ENCODE measurements around the gene CAPN1.
"Not testable (repeated sequence)": the region's sequence is repeated elsewhere in the genome, so short reads cannot be mapped to it uniquely, and the experiment has no call there.

CAPN1 gene

DNA sequence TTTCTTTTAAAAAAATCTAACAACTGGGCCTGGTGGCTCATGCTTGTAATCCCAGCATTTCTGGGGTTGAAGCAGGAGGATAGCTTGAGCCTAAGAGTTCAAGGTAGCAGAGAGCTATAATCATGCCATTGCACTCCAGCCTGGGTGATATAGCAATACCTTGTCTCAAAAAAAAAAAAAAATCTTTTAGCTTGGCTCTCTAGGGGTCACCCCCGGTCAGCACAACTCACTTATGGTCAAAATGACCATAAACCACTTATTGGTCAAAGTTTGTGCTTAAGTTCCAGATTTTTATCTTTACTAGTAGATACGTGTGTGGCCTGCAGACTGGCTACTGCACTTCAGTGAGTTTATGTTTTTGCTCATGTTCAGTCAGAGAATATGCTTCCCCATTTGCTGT lies 18.0 kb upstream of the CAPN1 start:
- no peak for DNase-seq

DNA sequence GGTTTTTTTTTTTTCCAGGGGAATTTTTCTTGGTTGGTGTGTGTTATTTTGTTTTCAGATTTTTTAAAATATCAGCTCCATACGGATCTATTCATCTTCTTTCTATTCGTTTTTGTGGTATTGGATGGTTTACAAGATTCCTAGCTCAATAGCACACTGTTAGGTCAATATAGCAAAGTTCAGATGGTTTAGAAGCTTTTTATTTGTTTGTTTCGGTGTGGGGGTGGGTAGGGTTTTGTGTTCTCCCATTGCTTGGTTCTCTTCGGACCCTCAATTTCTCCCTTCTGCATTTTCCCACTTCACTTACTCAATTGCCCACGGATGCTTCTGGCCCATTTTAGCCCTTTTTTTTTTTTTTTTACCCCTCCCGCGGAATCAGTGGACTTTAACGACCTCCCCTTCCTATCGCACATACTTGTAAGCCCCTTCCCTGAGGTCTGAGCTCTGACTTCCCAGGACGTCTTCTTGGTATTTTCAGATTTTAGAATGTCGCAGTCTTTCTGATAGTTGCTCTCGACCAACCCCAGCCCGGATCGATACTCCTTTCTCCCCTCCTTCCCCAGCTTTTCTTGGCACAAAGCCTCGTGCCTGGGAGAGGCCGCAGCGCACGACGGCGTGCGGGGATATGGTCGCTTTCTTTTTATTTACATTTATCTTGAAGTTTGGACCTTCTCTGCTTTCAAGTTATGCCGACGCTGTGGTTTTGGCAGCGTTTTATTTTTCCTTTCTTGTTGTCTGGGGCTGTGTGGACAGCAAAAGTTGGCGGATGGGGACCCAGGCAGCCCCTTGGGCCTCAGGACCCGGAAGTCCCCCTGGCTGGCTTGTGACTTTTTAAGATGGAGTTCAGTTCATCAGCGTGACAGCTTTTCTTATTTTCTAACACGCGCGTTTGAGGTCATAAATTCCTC lies 16.1 kb upstream of the CAPN1 start:
- no peak for DNase-seq

DNA sequence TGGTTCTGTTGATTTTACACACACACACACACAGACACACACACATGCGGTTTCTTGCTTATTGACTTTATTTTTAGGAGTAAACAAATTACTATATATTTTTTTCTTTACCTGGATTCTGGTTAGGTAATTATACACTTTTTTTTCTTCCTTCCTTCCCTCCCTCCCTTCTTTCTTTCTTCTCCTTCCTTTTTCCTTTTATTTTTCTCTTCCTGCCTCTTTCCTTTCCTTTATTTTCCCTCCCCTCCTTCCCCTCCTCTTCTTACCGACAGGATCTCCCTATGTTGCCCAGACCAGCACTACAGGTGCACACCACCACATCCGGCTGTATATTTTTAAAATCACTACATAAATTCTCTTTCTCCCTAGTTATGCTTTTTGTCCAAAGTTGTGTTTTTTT lies 14.8 kb upstream of the CAPN1 start:
- no peak for DNase-seq

DNA sequence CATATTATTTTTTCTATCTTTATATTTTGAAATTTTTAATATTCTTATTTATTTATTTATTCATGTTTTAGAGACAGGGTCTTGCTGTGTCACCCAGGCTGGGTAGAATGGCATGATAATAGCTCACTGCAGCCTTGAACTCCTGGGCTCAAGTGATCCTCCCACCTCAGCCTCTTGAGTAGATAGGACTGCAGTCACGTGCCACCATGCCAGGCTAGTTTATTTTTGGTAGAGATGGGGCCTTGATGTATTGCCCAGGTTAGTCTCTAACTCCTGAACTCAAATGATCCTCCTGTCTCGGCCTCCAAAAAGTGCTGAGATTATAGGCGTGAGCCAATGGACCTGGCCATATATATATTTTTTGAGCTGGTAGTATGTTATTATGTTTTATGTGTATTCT lies 14.1 kb upstream of the CAPN1 start:
- DNase-seq = no peak

DNA sequence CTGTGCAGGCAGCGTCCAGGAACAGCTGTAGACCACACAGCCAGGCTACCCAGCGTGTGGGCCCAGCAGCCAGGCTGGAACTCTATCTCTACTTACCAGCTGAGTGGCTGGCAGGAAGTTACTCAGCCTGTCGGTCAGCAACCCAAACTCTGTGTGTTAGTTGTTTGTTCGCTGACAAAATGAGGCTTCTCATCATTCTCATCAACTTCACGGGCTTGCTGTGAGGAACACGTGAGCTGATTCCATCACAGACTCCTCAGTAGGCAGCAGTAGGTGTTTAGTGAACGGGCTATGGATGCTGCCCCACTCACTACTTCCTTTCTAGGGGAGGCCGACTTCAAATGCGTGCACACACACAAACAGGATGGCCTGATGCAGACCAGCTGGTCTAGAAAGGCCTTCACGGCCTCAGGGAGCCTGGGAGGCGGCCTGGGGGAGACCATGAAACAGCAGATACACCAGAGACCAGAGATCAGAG lies 12.5 kb upstream of the CAPN1 start:
- no peak for DNase-seq

DNA sequence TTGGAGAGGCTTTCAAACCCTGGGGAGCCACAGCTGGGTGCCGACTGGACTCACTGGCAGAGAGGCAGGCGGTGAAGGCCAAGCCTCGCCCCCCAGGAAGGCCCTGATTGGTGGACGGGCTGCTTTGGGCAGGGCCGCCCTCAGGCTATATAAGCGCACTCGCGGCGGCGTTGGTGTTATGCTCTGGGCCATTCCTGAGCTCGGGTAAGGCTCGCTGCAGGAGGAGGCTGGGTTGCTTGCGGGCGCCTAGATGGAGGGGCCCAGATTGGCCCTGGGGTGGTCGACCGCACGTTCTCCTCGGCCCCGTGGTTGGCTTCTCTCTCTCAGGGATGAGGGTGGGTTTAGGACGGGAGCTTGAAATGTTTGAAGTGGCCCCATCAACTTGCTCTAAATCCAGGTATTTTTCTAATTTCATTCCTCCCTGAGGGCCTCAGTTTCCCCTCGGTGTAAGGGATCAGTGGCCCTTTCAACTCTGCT lies 11.6 kb upstream of the CAPN1 start, which contains the start of gene SPDYC:
TSS of gene SPDYC (plus strand) at position 176 of the 477 bp plus-strand sequence. CDS start 1,125 bp downstream, outside the sequence.
- DNase-seq = no peak

DNA sequence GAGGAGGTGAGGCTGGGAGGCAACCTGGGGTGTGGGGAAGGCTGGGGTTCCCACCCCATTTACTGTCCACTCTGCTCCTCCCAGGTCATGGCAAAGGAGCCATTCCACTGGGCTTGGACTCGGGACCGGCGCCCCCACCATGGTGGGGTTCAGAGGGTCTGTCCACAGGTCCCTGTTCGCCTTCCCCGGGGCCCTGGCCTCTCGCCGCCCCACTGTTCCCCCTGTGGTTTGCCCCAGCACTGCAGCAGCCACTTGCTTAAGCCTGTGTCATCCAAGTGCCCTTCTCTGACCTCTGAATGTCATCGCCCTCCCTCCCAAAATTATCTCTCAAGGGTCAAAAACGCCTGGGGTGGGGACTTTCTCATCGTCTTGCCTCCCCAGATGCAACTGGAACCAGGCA lies 9.1 kb upstream of the CAPN1 start:
- no peak for DNase-seq

DNA sequence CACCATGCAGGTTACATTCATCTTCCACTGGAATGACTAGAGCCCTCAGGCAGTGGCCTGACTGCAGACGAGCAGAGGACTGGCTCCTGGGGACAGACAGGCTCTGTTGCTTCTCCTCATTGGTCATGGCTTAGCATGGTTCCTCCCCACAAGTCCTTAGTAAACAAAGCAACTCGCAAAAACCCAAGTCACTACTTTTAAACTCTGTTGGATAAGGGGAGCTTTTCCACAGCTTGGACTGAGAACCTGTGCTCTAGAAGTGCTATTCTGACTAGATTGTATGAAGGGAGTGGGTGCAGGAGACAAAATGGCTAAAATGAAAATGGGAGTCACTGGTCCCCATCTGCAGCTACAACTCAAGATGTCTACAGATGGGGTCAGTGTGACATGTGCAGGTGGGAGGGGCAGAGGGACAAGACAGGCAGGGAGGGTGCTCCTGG lies 7.1 kb upstream of the CAPN1 start:
- DNase-seq = not testable (repeated sequence)

DNA sequence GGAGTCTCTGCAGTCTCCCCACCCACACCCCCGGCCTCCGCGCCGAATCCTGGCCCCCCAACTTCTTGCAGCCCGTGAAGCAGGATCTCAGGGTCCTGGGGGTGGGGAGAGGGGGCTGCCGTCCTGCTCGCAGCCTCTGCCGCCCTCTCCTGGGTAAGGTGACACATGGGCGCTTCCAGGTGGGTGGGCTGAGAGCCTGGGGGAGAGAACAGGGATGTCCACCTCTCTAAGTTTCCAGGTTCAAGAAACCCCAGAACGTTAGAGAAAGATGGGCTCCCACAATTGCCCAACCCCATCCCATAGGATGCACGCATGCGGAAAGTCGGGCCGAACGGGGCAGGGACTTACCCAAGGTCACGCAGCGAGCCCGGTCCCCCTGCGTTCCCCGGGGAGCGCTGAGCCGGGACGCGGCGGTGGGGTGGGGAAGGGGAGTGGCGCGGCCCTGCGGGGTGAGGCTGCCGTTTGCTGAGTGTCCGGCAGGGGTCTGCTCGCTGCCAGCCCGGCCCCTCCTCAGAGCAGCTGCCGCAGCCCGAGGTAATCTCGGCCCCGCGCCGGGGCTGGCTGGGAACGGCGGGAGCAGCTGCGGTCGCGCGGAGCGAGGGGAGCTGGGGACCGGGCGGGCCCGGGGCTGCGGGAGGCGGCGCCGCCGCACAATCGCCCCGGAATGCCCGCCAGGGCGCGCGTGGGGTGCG lies 705 bp upstream of the CAPN1 start:
- DNase-seq = peak; percentile 83

DNA sequence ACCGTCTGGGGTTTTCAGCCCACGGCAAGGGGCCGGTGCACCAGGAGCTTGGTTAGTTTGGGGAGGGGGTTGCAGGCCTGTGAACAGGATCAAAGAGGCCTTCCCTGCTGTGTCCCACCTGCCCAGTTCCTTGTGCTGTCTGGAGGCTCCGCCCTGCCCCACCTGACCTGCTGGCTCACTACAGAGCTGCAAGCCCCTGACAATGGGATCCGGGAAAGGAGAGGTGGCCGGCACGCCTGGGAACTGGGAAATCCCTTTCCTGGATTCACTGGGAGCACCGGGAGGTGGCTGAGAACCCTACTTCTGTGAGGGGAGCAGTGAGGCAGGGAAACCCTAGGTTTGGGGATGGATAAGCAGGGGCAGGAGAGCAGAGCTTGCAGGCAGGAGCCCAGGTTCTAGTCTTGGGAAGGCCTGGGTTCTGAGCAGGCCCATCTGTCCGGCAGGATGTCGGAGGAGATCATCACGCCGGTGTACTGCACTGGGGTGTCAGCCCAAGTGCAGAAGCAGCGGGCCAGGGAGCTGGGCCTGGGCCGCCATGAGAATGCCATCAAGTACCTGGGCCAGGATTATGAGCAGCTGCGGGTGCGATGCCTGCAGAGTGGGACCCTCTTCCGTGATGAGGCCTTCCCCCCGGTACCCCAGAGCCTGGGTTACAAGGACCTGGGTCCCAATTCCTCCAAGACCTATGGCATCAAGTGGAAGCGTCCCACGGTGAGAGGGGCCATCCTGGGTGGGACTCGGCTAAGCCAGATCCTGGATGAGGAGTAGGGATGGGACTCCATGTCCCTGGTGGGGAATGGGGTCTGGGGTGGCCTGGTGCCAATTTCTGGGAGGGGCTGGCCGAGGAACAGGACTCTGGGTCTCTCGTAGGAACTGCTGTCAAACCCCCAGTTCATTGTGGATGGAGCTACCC lies 786 bp downstream of the CAPN1 start:
- peak; percentile 58 for DNase-seq

DNA sequence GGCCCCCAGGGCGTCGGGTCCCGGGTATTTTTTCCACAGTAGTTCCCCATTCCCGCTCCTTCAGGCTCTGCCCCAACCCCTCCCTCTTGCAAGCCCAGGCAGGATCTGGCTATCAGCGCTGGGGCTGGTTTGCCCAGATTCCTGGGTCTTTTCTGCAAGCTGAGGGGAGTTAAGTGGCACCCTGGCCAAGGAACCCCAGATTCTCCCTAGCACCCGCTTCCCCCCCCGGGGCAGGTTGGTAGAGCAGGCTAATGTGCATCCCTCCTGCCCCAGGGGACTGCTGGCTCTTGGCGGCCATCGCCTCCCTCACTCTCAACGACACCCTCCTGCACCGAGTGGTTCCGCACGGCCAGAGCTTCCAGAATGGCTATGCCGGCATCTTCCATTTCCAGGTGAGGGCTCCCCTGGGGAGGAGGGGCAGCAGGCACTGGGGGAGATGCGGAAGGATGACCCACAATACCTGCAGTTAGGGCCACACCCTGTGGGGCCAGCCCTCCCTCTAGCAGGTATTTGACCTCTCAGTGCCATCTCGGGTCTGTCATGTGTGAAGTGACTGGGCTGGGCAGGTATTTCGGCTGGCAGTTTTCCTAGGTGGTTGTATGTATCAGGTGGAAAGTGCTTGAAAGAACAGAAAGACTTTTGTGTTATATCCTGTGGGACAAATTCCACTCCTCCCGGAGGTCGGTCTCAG lies 1.6 kb downstream of the CAPN1 start:
- no peak for DNase-seq

DNA sequence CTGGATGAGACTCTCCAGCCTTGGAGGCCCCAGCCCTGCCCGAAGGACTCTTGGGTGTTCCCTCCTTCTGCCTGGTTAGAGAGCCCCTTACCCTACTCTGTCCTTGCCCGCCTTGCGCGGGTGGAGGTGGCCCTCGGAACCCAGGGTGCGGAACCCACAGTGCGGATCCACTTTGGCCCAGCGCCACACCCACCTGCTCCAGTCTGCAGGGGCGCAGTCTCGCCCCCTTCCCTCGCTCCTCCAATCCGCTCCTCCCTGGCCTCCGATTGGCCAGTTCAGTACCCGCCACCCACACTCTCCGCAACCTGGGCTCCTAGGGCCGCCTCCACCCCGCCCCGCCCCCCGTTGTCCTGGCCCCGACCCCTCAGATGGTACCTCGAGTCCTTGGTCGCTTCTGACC lies 2.4 kb downstream of the CAPN1 start:
- peak; percentile 45 for DNase-seq

DNA sequence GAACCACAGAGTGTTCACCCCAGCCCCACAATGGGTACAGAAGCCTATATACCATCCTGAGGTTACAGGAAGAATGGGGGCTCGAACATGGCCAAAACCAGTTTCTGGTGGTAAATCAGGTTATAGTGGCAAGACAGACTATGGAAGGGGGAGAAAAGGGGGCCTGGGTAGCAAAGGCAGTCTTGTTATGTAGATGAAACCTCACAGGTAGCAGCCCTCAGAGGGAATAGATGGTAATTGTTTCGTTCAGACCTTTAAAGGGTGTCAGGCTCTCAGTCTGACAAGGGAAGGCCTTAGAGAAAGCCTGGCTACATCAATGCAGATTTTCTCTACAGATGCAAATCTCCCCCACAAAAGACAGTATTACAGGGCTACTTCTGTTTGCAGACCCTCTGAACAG lies 3.4 kb downstream of the CAPN1 start:
- peak; percentile 22 for DNase-seq

DNA sequence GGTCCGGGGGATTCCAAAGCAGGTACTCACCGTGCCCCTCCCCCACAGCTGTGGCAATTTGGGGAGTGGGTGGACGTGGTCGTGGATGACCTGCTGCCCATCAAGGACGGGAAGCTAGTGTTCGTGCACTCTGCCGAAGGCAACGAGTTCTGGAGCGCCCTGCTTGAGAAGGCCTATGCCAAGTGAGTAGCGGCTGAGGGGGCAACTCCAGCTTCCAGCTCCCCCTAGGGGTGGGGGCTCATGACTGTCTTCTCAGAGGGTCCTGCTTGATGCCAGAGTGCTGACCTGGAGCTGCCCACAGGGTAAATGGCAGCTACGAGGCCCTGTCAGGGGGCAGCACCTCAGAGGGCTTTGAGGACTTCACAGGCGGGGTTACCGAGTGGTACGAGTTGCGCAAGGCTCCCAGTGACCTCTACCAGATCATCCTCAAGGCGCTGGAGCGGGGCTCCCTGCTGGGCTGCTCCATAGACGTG lies 4.2 kb downstream of the CAPN1 start:
- peak; percentile 52 for DNase-seq

DNA sequence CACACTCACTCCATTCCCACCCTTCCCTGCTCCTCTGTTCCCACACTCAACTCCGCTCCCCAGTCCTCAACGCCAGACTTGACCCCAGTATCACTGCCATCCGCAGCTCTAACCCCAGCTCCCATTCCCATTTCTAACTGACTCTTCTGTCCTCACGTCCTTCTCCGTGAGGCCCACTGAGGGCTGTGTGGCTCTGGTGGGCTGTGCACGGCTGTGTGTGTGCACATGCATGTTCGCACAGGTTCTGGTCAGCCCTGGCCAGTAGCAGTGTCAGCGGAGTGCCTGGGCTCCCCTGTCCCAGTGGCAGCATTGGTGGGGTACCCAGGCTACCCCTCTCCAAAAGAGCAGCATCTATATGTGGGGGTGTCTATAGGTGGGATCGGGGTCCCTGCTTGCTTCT lies 5.0 kb downstream of the CAPN1 start:
- peak; percentile 42 for DNase-seq

DNA sequence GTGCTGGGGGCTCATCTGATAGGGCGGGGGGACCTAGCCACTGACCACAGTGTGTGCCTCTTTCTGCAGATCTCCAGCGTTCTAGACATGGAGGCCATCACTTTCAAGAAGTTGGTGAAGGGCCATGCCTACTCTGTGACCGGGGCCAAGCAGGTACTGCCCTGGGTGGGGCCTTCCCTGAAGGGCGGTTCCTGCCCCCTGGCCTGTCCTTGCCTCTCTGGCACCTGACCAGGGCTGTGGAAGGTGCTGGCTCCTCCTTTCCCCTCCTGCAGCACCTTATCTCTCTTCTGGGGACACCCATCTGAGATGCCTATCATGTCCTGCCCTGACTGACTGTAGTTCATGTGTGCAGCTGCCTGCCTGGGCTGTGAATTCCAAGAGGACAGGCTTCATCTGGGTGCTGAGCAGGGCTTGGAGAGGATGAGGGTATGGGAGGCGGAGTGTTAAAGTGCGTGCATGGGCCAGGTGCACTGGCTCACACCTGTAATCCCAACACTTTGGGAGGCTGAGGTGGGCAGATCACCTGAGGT lies 5.5 kb downstream of the CAPN1 start:
- peak; percentile 40 for DNase-seq

DNA sequence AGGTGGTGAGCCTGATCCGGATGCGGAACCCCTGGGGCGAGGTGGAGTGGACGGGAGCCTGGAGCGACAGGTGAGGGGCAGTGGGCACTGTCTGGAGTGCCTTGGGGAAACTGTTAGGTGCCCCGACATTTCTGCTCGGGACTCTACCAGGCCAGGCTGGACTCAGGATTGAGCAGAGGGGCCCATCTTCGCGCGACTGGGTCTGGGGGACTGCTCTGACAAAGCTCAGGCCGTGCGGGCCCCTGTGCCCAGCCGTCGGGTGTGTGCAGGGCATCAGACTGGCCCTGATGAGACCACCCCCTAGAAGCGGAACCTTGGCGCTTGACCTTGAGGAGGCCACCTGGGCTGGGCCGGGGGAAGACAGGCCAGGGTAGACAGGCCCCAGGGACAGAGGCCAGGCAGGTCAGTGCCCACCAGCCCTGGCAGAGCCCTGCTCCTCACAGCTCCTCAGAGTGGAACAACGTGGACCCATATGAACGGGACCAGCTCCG lies 6.3 kb downstream of the CAPN1 start:
- peak; percentile 42 for DNase-seq

DNA sequence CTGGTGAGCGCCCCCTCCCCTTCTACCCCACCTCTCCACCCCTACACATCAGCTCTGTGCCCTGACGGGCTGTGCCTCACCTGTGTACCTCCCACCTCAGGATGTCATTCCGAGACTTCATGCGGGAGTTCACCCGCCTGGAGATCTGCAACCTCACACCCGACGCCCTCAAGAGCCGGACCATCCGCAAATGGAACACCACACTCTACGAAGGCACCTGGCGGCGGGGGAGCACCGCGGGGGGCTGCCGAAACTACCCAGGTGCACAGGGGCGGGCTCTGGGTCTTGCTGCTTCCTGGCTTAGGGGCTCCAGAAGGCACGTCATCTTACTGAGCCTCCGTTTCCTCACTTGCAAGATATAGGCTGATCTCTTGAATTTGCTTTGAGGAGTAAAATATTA lies 6.8 kb downstream of the CAPN1 start:
- peak; percentile 34 for DNase-seq

DNA sequence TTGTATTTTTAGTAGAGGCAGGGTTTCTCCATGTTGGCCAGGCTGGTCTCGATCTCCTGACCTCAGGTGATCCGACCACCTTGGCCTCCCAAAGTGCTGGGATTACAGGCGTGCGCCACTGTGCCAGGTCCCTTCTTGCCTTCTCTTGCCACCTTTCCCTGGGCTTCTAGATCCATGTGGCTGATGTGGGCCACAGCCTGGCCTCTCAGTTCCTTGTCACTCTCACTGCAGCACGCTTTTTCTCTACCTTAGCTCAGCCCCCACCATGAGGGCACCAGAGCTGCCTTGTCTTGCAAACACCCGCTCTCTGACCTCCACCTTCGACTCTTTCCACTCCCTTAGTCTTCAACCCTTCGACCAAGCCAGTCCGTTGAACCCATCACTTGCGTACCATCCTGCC lies 7.5 kb downstream of the CAPN1 start:
- DNase-seq = peak; percentile 28

DNA sequence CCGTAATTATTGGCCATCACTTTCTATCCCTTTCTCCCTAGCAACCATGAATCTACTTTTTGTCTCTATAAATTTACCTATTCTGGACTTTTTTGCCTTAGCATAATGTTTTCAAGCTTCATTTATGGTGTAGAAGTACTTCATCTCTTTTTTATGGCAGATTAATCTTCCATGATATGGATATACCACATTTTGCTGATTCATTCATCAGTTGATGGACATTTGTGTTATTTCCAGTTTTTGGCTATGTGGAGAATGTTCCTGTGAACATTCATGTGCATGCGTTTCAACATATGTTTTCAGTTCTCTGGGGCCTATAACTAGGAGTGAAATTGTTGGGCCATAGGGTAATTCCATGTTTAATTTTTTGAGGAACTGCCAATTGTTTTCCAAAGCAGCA lies 12.8 kb downstream of the CAPN1 start:
- no peak for DNase-seq

DNA sequence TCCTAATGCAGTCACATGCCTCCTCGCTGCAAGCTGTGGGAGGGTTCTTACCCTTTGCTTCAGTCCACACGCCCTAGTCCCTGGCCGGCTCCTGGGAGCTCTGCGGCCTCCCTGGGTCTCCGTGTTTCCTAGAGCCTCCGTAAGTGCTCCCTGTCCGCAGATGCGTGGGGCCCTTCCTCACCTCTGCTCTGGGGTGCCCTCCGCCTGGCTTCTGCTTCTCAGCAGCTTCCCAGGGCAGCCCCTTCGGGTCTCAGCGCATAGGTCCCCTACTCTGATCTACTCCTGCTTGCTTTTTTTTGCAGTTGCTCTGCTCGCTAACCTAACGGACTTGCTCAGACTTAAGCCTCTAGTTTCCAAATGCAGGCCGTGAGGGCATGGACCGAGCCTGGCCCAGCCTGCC lies 22.4 kb downstream of the CAPN1 start:
- peak; percentile 38 for DNase-seq

Measured in activated CD8-positive, alpha-beta memory T cell treated with anti-CD3 and anti-CD28 coated beads, Interleukin-2, amount 50 U/mL, for 48 hours (primary cell).